ENCODE measurements around the gene CDK1.

Gene CDK1

GRCh38 chr10:60778214-60778970 lies at the start of gene CDK1:
CDK1 (plus strand) TSS chr10:60778478; CDS start chr10:60780166, 1,688 bp downstream.
- peak; percentile 95 for DNase-seq

GRCh38 chr10:60729106-60729505 lies 49.2 kb upstream of the CDK1 start:
- no peak for DNase-seq

DNA sequence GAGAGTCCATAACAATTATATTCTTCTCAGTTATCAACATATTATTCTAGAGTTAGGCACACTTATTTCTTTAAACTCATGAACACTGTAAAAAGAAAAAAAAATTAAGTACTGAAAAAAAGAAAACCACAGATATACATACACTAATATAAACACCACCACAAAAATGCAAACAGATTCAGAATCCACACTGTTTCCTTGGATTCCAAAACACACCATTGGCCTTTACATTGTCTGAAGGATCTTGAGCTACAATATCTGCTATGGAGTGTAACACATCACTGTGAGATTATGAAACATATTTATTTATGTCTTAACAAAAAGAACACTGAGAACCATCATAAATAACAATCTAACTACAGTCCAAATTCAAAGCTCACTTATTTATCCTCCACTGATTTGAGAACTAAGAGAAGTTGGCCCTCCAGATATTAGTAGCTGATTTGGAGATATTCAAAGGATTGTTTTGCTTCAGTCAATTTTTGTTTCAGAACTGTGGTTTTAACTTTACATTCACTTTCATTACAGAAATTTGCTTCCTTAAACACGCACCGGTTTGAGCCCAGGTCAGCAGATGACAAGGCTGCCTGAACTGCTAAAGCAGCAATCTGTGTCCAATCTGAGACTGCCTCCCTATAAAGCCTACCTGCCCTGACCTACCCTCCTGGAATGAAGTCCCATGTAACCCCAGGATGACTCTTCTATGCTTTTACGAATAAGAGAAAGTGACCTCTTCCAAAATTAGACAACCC lies 47.0 kb upstream of the CDK1 start:
- DNase-seq: no peak

DNA sequence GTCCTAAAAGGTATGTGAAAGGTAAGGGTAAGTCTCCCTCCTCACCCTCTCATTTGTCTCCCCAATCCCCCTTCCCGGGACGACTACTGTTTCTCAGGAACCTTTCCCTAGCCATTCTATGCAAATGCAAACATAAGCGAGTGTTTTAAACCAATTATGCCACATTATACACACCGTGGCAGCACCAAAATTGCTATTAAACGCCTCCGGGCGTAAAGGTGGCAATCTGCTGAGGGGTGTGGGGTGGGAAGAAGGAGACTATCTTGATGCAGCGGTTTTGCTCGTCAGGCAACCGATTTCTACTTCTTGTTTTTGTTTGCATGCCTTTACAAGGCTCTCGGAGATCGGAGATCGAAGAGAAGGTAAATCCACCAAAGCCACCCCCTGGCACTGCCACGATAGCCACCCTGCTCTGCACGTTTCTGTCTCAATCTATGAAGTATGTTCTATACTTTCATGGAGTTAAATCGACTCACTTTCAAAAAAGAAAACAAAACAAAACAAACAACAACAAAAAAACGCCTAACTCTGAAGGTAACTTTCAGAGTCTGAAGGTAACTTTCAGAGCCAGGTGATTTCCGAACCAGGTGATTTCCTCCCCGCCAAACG lies 46.0 kb upstream of the CDK1 start:
- peak; percentile 38 for DNase-seq

DNA sequence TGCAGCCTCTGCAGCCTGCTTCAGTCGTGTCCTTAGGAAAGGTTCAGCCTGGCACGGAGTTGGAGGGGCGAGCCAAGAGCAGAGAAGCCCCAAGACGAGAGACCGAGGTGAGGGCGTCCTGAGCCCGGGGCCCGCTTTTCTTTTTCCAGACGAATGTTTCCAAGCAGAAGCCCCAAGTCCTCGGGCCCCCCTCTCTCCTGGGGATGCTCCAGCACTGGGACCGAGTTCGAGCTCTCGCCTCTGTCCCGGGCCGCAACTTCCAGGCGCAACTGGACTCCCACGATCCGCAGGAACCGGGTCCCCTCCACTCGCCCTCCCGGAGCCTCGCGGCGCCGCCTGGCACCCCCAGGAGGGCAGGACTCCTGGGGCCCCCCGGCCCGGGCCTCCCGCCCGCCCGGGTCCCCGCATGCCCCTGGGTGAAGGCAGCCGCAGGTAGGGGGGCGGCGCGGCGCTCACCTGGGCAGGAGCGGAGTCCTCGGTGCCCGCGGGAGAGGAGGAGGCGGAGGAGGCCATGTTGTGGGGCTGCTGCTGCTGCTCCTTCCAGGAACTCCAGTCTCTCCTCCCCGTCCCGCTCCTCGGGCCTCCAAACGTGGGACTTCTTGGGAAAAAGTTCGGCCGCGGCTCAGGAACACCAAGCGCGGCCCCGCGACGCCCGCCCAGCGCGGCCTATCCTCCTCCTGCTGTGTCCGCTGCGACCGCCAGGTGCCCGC lies 45.3 kb upstream of the CDK1 start:
- DNase-seq: no peak

DNA sequence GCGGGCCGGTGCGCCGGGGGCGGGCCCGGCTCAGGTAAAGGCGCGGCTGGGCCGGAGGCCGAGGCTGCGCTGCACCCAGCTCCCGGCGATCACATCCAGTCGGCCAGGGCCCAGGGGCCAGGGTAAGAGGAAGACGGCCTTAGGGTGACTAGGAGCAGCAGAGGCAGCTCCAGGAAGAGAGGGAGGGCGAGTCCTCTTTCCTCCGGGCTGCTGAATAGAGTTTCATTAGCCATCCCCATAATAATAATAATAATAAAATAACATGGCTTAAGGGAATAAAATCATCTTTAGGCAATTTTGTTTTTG lies 44.8 kb upstream of the CDK1 start:
- DNase-seq: peak; percentile 26

DNA sequence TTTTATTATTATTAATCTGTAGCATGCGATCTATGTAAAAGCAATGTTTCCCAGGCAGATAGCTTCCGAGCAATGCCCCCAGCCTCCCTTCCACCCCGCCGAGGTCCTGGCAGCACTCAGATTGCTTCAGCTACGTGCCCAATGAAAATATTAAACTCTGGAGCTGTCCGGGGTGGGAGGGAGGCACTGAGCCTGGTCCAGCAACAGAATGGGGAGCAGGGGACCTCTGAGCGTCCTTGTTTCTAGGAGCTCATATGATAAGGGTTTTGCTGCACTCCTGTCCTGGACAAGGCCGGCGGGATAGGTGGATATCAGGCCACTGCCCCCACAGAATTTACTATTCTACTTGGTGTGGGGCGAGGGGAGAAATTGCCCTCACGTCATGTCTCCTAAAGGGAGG lies 44.5 kb upstream of the CDK1 start:
- no peak for DNase-seq

DNA sequence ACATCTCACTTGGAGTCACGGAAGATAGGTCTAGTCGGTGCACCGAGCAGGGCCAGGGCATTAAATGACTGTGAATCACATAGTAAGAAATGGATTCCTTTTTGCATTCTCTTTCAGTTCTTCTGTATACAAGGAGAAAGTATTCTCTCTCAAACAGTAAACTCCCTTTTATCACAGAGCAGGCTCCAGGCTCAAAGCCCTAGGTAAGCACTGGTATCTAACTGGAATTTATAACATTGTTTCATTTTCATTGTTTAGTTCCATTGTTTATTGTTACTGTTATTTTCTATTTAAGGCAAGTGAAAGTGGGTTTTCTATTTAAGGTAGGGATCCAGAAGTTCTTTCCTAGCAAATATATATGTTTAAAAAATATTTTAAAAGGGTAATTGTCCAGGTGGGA lies 44.1 kb upstream of the CDK1 start:
- no peak for DNase-seq

DNA sequence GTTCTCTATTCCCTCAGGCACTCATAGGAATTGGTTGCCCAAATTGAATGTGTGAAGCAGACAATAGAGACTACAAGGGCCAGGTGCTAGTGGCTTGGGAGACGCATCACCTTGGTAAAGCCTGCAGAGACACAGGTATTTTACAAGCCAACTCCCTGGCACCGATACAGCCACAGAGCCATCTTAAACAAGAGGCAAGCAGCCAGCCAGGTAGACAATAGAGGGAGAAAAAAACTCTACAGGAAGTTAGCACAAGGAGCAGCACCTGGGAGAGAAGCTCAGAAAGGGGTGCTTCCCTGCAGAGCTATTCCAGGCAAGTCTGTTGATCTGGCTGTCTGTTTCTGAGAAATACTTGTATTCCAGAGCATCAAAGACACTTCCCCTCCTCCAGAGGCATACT lies 43.0 kb upstream of the CDK1 start:
- no peak for DNase-seq

- DNase-seq: no peak
Observed at GRCh38 chr10:60737242-60737641, 41.0 kb upstream of the CDK1 start.

DNA sequence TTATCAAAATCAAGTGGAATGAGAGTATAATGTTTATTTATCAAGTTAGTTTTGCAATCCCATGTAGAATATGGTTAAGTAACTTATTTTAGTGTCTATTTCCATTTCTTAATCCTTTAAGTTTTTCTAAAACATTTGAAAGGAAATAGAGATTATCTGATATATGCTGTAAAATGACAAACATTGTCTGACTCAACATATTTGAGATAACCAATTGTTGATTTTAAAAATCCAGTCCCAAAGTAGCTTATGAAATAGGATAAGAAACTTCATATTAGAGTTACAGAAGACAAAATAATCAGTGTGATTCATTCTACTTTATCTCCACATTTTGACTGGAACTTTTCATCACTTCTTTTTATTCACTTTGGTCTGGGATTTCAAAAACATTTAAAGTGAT lies 38.7 kb upstream of the CDK1 start:
- DNase-seq: no peak

GRCh38 chr10:60742512-60742911 lies 35.8 kb upstream of the CDK1 start:
- no peak for DNase-seq

DNA sequence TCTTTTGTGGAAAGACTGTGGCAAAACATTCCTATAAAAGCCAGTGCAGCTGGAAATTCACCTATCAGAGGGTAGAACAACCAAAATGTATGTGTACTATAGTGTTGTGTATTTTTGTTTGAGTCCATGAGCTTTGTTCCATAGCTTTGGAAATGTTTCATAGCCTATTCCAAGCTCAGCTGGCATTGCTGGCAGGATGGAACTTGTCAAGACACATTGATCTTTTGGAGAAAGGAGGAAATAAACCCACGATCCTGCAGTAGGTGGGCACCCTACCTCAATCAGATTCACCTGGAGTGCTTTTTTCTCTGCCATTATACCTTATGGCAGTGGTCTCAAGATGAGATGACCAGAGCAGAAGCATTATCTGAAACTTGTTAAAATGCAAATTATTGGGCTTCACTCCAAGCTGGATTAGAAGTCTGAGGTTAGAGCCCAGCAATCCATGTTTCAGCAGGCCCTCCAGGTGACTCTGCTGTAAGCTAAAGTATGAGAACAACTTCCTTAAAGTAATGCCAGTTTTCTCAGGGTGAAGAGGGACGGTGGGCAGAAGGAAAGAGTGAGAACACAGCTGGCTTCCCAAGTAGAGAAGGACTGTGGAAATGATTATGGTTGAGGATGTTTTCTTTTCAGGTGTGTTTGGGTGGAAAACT lies 30.3 kb upstream of the CDK1 start:
- no peak for DNase-seq

- DNase-seq: no peak
Observed at GRCh38 chr10:60753152-60753551, 25.1 kb upstream of the CDK1 start.

GRCh38 chr10:60753817-60754216 lies 24.5 kb upstream of the CDK1 start:
- no peak for DNase-seq

GRCh38 chr10:60757420-60757895 lies 20.8 kb upstream of the CDK1 start:
- no peak for DNase-seq

- no peak for DNase-seq
Observed at GRCh38 chr10:60759181-60759580, 19.1 kb upstream of the CDK1 start.

- no peak for DNase-seq
Observed at GRCh38 chr10:60760711-60761210, 17.5 kb upstream of the CDK1 start.

GRCh38 chr10:60762554-60762953 lies 15.7 kb upstream of the CDK1 start:
- no peak for DNase-seq

DNA sequence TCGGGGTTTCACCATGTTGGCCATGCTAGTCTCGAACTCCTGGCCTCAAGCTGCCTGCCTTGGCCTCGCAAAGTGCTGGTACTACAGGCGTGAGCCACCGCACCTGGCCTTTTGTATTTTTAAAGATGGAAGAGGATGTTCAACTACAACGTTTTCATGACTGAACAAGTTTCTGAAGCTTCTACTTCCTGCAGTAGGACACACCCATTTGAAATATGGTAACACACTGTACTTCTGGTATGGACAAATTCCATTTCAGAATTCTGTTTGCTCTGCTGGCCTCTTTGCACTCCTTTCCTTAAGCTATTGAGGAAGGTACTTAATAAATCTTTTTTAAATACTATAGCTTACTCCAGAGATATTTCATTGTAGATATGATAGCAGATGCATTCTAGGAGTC lies 10.9 kb upstream of the CDK1 start:
- DNase-seq: no peak

DNA sequence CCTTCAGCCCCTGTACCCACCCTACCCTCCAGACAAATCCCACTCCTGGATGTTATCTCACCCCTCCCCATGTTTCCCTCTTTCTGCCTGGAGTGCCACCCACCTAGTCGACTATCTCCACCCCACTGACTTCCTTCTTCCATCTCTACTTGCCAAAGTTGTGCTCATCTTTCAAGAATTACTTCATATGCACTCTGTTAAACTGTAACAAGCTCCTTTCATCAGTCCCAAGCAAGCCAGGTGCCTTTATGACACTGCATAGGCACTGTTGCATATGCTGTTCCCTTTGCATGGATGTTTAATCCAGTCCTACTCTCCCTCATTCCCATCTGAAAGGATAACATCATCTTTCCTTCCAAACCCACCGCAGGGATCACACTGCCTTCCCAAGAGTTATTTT lies 8.9 kb upstream of the CDK1 start:
- DNase-seq: no peak

- no peak for DNase-seq
Observed at GRCh38 chr10:60777696-60778213, 523 bp upstream of the CDK1 start.

All from NCI-H526 treated with DMSO at 0.1 percent for 48 hours (cell line).